HG03342 (cell line): Measurements from ENCODE around the gene MYBPH.

Experiments used
- ATAC-seq: cut with Tn5 transposase; IDR thresholded peaks from one replicate; pipeline ENCODE4 v1.9.1; 2021; ENCODE audit warnings: mild to moderate bottlenecking, moderate library complexity; ENCODE audit not compliant: unreplicated experiment

The MYBPH gene

GRCh38 chr1:203131548-203132200 is 44.0 kb downstream of the MYBPH start:
- no peak for ATAC-seq

GRCh38 chr1:203130358-203130985 is 45.2 kb downstream of the MYBPH start:
- no peak for ATAC-seq

DNA sequence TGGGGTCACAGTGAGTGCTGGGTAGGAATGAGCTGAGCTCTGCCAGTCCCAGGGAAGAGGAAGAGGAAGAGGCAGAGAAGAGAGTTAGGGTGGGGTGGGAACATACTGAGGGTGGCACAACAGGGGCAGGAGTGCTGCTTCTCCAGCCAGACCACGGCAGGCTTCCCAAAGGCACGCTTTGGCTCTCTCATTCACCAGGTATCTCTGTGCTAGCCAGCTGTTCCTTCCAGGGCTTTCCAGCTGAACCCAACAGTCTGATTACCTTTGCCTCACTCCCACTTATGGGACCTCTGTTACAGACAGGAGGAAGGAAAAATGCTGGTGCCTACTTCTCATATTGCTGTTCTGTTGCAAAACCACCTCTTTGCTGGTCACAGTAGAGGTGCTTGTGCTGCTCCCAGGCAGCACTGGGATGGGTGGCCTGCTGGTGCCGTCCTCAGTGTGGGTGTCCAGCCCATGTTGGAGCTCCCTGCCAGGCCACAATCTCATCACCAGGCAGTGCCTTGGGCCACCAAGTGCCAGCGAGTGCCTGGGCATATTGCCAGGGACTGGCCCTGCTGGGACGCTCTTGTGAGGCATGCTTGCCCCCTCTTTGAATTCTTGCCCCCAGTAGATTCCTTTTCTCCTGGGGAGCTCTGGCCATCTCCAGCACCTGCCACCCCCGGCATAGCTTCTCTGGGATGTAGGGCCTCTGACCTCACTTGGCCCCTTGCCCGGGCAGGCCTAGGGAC is 46.0 kb downstream of the MYBPH start:
- no peak for ATAC-seq

GRCh38 chr1:203128716-203129500 is 46.7 kb downstream of the MYBPH start:
- no peak for ATAC-seq

- ATAC-seq, result no peak
Observed at GRCh38 chr1:203128431-203128715, 47.3 kb downstream of the MYBPH start.

DNA sequence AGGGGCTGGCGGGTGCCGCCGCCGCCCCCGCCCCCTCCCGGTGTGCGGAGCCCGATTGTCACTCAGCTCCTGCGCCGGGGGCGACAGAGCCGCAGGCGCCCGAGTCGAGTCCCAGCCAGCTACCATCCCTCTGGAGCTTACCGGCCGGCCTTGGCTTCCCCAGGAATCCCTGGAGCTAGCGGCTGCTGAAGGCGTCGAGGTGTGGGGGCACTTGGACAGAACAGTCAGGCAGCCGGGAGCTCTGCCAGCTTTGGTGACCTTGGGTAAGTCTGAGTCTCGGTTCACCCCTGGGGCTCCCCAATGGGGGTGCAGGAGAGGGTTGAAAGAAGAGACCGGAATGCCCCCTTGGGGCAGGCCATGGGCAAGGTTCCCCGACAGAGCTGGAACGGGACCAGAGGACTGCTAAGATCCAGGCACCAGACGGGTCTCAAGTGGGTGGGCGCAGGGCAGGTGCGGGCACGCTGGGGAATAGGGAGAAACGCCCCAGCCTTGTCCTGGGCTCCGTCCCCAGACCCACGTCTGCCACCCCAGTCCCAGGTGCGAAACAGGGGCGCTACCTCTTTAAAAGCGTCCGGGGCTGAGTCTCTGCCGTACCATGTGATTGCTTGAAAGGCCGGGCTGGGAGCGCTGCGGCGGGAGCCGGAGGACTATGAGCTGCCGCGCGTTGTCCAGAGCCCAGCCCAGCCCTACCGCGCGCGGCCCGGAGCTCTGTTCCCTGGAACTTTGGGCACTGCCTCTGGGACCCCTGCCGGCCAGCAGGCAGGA is 47.8 kb downstream of the MYBPH start, which contains the start of gene ADORA1:
Gene ADORA1 (plus strand): TSS at position 61 of the 765 bp plus-strand sequence. CDS start 1,116 bp downstream, outside the sequence.
- no peak for ATAC-seq

- ATAC-seq, result no peak
Observed at GRCh38 chr1:203126866-203127665, 48.6 kb downstream of the MYBPH start.

- no peak for ATAC-seq
Observed at GRCh38 chr1:203126151-203126865, 49.3 kb downstream of the MYBPH start.

GRCh38 chr1:203124546-203125317 is 50.9 kb downstream of the MYBPH start:
- ATAC-seq, result no peak

- no peak for ATAC-seq
Observed at GRCh38 chr1:203124011-203124410, 51.6 kb downstream of the MYBPH start.

DNA sequence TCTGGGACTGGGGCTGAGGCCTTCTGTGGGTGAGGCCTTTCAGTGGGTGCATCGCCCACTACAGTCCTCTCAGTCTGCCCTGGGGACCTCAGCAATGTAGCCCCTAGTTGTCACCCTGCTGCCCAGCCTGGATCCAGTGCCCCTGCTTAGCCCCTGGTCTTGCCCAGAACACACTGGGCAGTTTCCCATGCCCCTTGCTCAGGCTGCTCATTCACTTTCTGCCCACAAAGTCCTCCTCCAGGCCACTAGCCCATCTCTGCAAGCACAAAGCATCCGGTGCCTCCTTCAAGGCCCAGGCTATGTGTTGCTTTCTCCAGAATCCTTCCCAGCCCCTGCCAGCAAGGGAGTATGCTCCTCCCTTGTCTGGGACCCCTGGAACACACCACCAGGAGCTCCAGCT is 53.5 kb downstream of the MYBPH start:
- ATAC-seq, result no peak

- no peak for ATAC-seq
Observed at GRCh38 chr1:203121186-203122015, 54.2 kb downstream of the MYBPH start.

- ATAC-seq, result no peak
Observed at GRCh38 chr1:203120325-203121153, 55.1 kb downstream of the MYBPH start.
